IMR-90 (cell line): ENCODE data around the gene LRRC10.

Experiments used
- BHLHE40 ChIP-seq: fragments of 150-350 bp; IDR thresholded peaks from 2 replicates; pipeline ENCODE4 v1.6.1; 2016; ENCODE audit warnings: mild to moderate bottlenecking, low read depth, low read length
- CHD1 ChIP-seq: IDR thresholded peaks from 2 replicates; pipeline ENCODE4 v1.6.1; 2012; ENCODE audit warnings: low read depth, low read length, improper control_type of control experiment
- POLR2A ChIP-seq: IDR thresholded peaks from 2 replicates; pipeline ENCODE4 v1.6.1; 2012; ENCODE audit warnings: mild to moderate bottlenecking, low read depth, low read length
- RAD21 ChIP-seq: IDR thresholded peaks from 2 replicates; pipeline ENCODE4 v1.6.1; 2012; ENCODE audit warnings: low read length, improper control_type of control experiment
- RCOR1 ChIP-seq: IDR thresholded peaks from 2 replicates; pipeline ENCODE4 v1.6.1; 2012; ENCODE audit warnings: mild to moderate bottlenecking, low read length, improper control_type of control experiment; ENCODE audit not compliant: insufficient replicate concordance
- TF ChIP-seq, protein P1 (sequence below): conservative IDR thresholded peaks from 2 replicates; pipeline ENCODE4 v1.5.1; 2012; ENCODE audit warnings: mild to moderate bottlenecking, low read depth, low read length, improper control_type of control experiment

DNA sequence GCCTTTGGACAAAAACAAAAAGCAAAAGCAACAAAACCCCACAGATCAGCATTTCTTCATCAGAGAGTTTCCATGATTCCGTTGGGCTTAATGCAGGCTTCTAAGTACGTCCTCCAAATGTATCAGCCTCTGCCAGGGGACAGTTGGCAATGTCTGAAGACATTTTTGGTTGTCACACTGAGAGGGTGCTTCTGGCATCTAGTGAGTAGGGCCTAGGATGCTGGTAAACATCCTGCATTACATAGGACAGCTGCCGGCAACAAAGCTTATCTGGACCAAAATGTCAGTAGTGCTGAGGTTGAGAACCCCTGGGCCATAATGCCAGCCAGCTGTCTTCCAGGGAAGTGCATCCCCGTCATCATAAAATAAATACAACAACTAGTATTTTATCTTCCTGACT, 9.4 kb upstream of the LRRC10 start:
- TF ChIP-seq POLR2A (no peak), RCOR1 (no peak), BHLHE40 (no peak), RAD21 (no peak), CHD1 (no peak)
- TF ChIP-seq, protein P1, sequence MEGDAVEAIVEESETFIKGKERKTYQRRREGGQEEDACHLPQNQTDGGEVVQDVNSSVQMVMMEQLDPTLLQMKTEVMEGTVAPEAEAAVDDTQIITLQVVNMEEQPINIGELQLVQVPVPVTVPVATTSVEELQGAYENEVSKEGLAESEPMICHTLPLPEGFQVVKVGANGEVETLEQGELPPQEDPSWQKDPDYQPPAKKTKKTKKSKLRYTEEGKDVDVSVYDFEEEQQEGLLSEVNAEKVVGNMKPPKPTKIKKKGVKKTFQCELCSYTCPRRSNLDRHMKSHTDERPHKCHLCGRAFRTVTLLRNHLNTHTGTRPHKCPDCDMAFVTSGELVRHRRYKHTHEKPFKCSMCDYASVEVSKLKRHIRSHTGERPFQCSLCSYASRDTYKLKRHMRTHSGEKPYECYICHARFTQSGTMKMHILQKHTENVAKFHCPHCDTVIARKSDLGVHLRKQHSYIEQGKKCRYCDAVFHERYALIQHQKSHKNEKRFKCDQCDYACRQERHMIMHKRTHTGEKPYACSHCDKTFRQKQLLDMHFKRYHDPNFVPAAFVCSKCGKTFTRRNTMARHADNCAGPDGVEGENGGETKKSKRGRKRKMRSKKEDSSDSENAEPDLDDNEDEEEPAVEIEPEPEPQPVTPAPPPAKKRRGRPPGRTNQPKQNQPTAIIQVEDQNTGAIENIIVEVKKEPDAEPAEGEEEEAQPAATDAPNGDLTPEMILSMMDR = no peak
